ENCODE measurements around the gene TRIP12. TPM values are rescaled to one million over a fixed set of nuclear protein-coding genes. Genes with fewer than 3 reads are reported as not detected.

The TRIP12 gene
- total and polyA plus RNA-seq, 2 of the 13 experiments (the other 11 are each of a cell fraction or from before 2014, with no cell fraction given), result 72.1 to 153 TPM

- TF ChIP-seq CENPT (CRISPR knock-in tag; IDR thresholded peaks at IDR 0.05; ENCODE audit: low read depth), result no peak
- peak; percentile 36; the same call in 1 of the 2 replicates for TF ChIP-seq ZSCAN21 (CRISPR knock-in tag; IDR thresholded peaks at IDR 0.05; ENCODE audit: borderline replicate concordance)
- peak; percentile 85 for TF ChIP-seq GABPB1 (CRISPR knock-in tag; IDR thresholded peaks at IDR 0.05)
- TF ChIP-seq, protein P1, sequence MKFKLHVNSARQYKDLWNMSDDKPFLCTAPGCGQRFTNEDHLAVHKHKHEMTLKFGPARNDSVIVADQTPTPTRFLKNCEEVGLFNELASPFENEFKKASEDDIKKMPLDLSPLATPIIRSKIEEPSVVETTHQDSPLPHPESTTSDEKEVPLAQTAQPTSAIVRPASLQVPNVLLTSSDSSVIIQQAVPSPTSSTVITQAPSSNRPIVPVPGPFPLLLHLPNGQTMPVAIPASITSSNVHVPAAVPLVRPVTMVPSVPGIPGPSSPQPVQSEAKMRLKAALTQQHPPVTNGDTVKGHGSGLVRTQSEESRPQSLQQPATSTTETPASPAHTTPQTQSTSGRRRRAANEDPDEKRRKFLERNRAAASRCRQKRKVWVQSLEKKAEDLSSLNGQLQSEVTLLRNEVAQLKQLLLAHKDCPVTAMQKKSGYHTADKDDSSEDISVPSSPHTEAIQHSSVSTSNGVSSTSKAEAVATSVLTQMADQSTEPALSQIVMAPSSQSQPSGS (CRISPR knock-in tag; IDR thresholded peaks at IDR 0.05), result no peak
- no peak; the same call in none of the 2 replicates for TF ChIP-seq THAP11 (CRISPR knock-in tag; IDR thresholded peaks at IDR 0.05)
- no peak for TF ChIP-seq KDM4B (CRISPR knock-in tag; IDR thresholded peaks at IDR 0.05)
- TF ChIP-seq AKAP8 (CRISPR knock-in tag; IDR thresholded peaks at IDR 0.05), result no peak; the same call in 1 of the 2 replicates
- TF ChIP-seq, protein P2, sequence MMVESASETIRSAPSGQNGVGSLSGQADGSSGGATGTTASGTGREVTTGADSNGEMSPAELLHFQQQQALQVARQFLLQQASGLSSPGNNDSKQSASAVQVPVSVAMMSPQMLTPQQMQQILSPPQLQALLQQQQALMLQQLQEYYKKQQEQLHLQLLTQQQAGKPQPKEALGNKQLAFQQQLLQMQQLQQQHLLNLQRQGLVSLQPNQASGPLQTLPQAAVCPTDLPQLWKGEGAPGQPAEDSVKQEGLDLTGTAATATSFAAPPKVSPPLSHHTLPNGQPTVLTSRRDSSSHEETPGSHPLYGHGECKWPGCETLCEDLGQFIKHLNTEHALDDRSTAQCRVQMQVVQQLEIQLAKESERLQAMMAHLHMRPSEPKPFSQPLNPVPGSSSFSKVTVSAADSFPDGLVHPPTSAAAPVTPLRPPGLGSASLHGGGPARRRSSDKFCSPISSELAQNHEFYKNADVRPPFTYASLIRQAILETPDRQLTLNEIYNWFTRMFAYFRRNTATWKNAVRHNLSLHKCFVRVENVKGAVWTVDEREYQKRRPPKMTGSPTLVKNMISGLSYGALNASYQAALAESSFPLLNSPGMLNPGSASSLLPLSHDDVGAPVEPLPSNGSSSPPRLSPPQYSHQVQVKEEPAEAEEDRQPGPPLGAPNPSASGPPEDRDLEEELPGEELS (CRISPR knock-in tag; IDR thresholded peaks at IDR 0.05), result no peak
- no peak for TF ChIP-seq CREB1 (IDR thresholded peaks at IDR 0.05)
- TF ChIP-seq CREB1 (CRISPR knock-in tag; IDR thresholded peaks at IDR 0.05), result no peak
- TF ChIP-seq RFX1 (IDR thresholded peaks at IDR 0.05), result peak; percentile 95
- TF ChIP-seq SPEN (CRISPR knock-in tag; IDR thresholded peaks at IDR 0.05; ENCODE audit: low read depth), result peak; percentile 71
- peak; percentile 81; the same call in 1 of the 2 replicates for TF ChIP-seq ZNF232 (CRISPR knock-in tag; IDR thresholded peaks at IDR 0.05; ENCODE audit: borderline replicate concordance)
- no peak for TF ChIP-seq ZNF747 (CRISPR knock-in tag; IDR thresholded peaks at IDR 0.05; ENCODE audit: borderline replicate concordance)
- TF ChIP-seq PCBP1 (IDR thresholded peaks at IDR 0.05; ENCODE audit: borderline replicate concordance, low read depth, low read length), result no peak
- no peak for TF ChIP-seq ZNF362 (CRISPR knock-in tag; IDR thresholded peaks at IDR 0.05; ENCODE audit: borderline replicate concordance)
- no peak for TF ChIP-seq RFXAP (CRISPR knock-in tag; IDR thresholded peaks at IDR 0.05; ENCODE audit: borderline replicate concordance)
- TF ChIP-seq ZNF629 (CRISPR knock-in tag; conservative IDR thresholded peaks at IDR 0.05), result no peak
- TF ChIP-seq ZNF558 (CRISPR knock-in tag; IDR thresholded peaks at IDR 0.05; ENCODE audit: borderline replicate concordance), result no peak
- no peak for TF ChIP-seq ZNF496 (CRISPR knock-in tag; IDR thresholded peaks at IDR 0.05; ENCODE audit: insufficient replicate concordance)
- TF ChIP-seq, protein P3, sequence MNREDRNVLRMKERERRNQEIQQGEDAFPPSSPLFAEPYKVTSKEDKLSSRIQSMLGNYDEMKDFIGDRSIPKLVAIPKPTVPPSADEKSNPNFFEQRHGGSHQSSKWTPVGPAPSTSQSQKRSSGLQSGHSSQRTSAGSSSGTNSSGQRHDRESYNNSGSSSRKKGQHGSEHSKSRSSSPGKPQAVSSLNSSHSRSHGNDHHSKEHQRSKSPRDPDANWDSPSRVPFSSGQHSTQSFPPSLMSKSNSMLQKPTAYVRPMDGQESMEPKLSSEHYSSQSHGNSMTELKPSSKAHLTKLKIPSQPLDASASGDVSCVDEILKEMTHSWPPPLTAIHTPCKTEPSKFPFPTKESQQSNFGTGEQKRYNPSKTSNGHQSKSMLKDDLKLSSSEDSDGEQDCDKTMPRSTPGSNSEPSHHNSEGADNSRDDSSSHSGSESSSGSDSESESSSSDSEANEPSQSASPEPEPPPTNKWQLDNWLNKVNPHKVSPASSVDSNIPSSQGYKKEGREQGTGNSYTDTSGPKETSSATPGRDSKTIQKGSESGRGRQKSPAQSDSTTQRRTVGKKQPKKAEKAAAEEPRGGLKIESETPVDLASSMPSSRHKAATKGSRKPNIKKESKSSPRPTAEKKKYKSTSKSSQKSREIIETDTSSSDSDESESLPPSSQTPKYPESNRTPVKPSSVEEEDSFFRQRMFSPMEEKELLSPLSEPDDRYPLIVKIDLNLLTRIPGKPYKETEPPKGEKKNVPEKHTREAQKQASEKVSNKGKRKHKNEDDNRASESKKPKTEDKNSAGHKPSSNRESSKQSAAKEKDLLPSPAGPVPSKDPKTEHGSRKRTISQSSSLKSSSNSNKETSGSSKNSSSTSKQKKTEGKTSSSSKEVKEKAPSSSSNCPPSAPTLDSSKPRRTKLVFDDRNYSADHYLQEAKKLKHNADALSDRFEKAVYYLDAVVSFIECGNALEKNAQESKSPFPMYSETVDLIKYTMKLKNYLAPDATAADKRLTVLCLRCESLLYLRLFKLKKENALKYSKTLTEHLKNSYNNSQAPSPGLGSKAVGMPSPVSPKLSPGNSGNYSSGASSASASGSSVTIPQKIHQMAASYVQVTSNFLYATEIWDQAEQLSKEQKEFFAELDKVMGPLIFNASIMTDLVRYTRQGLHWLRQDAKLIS (CRISPR knock-in tag; IDR thresholded peaks at IDR 0.05), result no peak
Measured at GRCh38 chr2:229922449-229923386, 909 bp upstream of the TRIP12 start, which contains the start of gene FBXO36 (continued).
